Hematopoietic multipotent progenitor cell treated with erythropoietin and hydrocortisone succinate and interleukin-3 and kit ligand, for 17 days (in vitro differentiated cells): ENCODE measurements around the gene GLRA3.
"Not testable (repeated sequence)": the region's sequence is repeated elsewhere in the genome, so short reads cannot be mapped to it uniquely, and the experiment has no call there.

Experiments
- DNase-seq: peaks from one replicate; pipeline ENCODE4 v3.0.0-alpha.2; 2015; ENCODE audit warnings: low spot score

GLRA3 gene

DNA sequence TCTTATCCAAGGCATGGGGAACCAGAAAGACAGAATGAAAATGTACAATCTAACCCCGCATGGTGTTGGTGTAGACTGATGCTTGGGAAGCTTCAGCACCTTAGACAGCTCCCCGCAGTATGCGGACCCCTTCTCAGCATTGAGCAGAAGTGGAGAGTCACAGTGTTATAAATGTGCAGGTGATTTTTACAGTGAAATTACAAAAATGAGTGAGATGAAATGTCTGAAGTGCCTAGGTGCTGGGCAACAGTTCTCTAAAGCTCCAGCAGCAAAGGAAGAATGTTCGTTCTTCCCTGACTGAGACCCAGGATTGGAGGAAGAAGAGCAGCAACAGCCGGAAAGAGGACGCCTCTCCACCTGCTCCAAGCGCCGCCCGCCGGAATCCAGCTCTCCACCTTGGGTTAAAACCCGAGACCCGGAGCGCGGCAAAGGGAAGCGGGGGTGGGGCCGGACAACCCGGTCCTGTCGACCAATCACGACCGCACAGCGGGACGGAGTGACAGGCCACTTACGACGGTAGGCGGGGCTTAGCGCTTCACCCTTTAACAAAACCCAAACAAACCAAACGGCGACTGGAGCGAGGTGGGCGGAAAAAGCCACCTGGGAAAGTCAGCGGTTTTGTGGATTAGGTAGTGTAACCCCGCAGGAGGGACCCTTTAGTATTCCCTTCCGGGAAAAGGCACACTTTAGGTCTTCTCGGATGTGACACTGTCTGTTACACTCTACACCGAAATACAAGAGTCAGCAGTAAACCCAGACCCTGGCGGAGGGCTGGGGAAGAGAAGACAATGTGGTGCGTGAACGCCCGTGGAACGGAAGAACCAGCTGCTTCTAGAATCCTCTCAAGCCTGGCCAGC, at the start of gene GLRA3:
Gene GLRA3, minus strand, starts transcription at position 403 of the 857 bp plus-strand sequence. CDS start 436 bp downstream, outside the sequence.
- DNase-seq: no peak

DNA sequence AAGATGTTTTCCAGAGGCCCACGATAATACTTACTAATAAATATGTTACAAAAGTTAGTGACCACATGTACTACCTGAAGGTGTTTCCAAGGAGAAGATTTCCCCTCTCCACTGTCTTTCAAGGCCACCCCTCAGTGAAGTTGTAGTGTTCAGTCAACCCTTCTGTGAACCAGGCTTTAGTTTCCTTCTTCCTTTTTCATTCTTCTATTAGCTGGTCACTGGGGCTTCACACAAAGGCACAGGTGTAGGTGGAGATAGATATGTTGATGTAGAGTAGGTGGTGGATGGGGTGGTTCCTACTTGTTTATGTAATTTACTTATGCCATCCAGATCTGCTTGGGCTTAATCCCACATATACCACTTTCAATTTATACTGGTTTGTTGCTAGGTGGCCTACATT, 45.9 kb upstream of the GLRA3 start:
- no peak for DNase-seq

DNA sequence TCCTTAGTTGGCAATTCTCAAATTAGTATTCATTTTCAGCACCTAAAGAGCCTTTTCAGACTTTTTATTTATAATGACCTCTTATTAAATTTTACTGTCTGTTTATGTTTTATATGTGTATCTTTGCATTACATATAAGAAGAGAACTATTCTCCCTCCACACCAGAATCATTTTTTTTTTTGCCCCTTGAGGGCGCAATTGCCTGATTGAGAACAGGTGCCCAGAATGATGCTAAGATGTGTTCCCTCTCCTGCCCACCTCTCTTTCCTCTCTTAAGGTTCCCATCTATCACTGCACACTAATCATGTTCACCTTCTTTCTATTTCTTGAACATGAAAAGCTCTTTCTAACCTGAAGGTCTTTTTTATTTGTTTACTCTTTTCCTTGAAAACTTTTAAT, 44.9 kb upstream of the GLRA3 start:
- no peak for DNase-seq

GRCh38 chr4:174873146-174873545, 44.1 kb upstream of the GLRA3 start:
- not testable (repeated sequence) for DNase-seq

DNA sequence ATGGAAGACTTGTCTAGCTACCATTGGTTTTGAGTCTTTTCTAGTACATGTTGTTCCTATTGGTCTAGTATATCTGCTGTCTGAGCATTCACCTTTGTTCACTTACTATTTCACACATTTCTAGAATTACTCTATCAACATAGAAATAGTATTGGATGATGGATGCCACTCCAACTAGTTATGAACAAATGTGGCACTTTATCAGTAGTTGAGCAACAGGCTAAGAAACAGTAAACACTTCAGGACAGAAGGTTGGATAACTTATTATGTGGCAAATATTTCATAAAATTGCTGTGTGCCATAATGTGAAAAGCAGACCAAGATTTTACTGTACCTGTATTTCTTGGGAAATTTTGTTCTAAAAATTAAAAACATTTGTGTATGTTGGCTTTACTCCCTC, 42.4 kb upstream of the GLRA3 start:
- no peak for DNase-seq

DNA sequence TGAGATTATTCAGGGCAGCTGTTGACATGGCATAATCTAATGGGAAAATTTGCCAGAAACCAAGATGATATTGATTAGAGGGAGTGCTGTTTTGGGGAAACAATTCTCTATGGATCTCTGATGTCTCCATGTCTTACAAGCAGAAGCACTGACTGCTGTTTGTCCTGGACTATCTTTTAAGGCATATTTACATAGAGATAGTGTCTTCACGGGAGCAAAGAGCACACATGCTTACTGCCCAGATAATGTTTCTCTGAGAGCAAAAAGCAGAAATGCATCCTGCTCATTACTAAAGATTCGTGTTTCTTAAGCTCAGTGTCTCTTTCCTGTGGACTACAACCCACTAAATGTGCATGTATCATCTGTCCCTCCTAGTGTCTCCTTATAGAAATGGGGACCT, 41.3 kb upstream of the GLRA3 start:
- DNase-seq: no peak

DNA sequence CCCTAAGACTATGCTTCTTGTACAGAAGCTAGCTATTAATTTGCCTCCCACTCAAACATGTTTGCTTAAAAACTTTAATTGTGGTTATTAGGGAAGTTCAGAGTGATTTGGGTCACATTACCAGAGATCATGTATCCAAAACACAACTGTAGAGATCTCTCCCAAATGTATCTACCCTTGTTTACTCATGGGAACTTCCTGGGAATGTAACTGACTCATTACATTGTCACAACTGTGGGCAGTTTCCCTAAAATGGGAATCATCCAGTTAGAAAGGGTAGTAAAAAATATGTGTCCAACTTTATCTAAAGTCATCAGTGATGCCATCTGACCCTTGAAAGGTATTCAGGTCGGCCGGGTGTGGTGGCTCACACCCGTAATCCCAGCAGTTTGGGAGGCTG, 40.3 kb upstream of the GLRA3 start:
- no peak for DNase-seq

- DNase-seq: no peak
Observed at GRCh38 chr4:174867903-174868302, 38.9 kb upstream of the GLRA3 start.

DNA sequence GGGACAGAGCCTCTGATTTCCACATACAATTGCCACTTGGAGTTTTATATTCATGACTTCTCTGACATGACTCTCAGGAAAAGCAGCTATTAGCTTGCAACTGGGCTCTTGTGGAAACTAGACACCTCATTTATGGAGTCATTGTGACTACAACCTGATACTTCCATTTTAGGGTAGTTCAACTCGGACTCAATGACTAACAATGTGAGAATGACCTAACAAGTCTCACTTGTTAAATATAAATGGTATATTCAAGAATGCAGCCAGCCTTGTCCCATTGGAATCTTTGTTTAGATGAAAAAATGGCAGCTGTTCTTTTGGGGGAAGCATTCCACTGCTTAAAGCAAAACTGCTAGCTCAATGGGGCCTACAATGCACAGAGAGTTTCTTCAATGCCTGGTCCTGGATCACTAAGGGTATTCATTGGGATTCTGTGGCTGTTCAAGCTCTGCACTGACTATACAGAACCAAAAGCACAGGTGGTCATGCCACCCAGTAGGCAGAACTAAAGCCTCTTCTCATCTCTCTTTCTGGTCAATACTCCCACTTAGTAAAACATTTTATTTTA, 36.5 kb upstream of the GLRA3 start:
- no peak for DNase-seq

DNA sequence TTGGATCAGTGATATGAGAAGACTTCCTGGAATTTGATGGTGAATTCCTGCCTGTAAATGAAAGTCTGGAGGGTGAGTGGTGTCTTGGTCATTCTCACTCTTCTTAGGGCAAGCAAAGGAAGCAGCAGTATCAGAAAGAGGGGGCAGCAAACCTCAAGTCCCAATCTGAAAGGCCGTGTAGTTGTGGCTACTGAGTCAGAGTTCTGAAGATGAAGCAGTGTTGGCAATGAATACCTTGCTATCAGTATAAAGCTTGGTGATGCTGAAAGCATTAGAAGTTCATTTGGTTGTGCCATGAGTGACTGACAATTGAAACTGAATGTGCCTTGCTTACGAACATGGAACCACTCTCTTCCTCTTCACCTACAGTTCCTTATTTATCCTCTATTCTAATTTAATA, 35.0 kb upstream of the GLRA3 start:
- no peak for DNase-seq

DNA sequence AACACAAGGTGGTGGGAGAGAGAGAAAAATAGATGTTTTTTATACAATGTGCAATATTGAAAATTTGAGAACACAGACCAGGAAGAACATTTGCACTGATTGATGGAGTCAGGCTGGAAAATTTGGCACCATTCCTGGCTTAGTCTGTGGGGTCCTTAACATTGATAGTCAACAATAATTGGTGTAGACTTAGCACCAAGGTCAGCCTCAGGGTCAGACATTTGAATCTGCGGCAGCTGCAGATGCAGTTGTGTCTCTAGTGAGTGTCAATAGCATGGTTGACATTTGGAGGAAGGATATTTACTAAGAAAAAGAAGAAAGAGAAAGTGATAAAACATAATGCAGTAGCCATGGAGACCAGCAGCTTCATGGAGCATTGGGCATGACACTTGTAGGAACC, 31.5 kb upstream of the GLRA3 start:
- DNase-seq: no peak

- DNase-seq: no peak
Observed at GRCh38 chr4:174859904-174860303, 30.9 kb upstream of the GLRA3 start.

DNA sequence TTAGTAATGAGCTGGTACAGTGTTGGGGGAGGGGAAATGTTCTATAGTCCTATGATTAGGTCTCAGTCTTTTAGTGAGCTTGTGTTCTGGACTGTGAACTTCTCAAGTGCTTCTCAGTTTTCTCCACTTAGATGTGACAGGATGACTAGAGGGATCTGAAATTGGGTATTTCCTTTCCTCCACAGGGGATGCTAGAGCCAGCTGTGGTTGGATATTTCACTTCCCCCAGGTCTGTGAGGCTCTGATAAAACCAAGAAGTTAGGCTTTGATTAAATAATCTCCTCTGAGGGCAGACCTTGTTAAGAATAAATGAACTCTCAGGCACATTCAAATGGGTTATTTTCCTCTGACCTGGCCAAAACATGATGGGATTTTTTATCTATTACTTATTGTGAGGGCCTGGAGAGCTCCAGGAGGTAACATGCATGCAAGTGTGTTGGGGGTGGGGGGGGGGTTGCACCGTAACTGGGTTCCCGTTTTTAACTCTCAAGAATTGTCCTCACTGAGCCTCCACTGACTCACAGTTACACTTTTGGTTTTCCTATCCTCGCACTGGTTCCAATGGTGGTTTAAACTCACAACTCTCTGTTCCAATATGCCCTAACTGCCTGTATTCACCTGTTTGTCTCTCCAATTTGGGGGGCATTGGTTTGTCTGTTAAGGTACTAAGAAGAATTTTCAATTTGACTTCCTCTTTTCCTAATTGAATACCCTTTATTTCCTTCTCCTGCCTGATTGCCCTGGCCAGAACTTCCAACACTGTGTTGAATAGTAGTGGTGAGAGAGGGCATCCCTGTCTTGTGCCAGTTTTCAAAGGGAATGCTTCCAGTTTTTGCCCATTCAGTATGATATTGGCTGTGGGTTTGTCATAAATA, 28.1 kb upstream of the GLRA3 start:
- DNase-seq: no peak

DNA sequence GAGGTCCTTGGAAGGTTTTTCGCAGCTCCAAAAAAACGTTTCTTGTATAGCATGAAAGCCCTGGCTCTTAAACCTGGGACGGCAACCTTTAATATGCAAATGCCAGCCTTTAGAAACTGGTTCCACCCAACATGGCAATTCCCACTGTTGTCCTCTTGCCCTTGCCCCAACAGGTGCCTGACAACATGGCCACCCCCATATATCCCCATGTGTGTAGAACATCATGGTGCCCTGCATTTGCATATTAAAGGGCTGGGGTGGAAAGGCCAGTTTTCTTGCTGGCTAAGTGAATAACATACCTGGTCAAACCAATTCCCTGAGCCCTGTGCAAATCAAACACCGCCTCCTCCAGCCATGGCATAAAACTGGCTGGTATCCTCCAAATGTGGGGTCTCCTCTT, 26.0 kb upstream of the GLRA3 start:
- no peak for DNase-seq

GRCh38 chr4:174853629-174854028, 24.6 kb upstream of the GLRA3 start:
- DNase-seq: no peak

DNA sequence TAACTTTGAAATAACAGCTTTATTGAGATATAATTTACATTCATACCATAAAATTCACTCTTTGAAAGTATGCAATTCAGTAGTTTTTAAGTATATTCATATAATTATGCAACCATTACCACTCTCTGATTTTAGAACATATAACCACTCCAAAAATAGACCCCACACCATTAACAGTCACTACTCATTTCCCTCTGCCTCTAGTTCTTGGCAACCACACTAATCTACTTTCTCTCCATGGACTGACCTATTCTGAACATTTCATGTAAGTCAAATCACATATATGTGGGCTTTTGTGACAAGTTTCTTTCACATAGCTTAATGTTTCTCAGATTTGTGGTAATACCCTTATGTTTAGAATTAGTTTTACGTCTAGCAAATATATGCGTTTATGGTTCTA, 19.5 kb upstream of the GLRA3 start:
- no peak for DNase-seq

DNA sequence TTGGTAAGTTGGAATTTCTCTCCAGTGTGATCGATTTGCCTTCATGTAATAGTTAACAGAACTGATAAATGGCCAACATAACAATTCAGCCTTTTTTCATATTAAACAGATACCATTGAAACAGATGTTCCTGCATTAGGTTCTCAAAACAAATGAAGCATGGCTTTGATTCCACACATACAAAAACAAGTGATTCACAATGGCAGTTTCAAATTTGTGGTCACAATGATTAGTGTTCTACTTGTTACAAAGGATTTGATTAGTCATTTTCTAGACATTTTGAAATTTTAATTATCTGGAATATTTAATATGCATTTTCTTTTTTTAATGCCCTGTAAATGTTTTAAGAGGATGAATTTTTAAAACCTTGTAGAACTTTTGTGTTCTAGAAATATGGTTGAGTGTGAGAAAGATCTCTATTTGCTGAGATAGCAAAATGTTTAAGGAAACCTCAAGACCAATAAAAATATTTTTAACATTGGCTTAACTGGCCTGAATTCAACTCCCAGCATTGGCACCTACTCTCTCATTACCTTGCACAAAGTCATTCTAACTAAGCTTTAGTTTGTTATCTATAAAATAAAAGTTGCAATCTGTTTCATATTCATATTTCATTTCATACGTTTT, 18.9 kb upstream of the GLRA3 start:
- DNase-seq: no peak

- DNase-seq: no peak
Observed at GRCh38 chr4:174835536-174835935, 6.5 kb upstream of the GLRA3 start.

DNA sequence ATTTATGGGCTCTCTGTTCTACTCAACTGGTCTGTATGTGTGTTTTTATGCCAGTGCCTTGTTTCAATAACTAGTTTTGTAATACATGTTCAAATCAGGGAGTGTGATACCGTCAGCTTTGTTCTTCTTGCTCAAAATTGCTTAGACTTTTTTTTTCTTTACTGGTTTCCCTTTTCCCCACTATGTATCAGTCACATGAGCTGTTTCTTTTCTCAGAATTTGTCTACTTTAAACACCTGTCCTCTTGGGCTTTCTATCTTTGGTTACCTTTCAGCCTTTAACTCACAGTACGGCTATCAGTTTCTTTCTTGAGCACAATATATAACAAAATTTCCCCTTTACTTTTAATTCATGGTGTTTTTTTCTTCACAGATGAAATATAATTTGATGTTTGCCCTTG, 5.4 kb upstream of the GLRA3 start:
- no peak for DNase-seq

GRCh38 chr4:174826660-174827059, 2.4 kb downstream of the GLRA3 start:
- DNase-seq: no peak

DNA sequence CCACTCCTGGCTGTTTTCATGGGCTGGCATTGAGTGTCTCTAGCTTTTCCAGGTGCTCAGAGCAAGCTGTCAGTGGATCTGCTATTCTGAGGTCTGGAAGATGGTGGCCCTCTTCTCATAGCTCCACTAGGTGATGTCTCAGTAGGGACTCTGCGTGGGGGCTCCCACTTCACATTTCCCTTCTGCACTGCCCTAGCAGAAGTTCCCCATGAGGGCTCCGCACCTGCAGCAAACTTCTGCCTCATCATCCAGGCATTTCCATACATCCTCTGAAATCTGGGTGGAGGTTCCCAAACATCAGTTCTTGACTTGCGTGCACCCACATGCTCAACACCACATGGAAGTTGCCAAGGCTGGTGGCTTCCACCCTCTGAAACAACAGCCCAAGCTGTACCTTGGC, 13.8 kb downstream of the GLRA3 start:
- DNase-seq: no peak

DNA sequence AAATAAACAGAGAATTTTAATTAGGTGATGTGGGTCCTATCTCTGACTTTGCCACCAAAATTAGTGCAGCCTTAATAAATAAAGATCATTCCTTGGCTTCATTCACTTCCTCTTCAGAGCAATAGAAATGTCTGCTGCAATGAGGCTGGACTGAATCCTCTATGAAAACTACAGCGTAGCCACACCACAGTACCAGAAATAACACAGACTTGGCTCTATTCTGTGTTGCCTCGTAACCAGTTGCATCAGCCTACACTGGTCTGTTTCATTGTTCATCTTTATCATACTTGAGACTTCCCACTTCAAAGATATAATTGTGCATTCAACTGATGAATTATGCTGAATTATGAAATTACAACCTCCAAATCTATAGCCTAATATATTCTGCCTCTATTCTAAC, 15.8 kb downstream of the GLRA3 start:
- no peak for DNase-seq
